ENCODE measurements around the gene TAF6L. TPM values are rescaled to one million over a fixed set of nuclear protein-coding genes. Genes with fewer than 3 reads are reported as not detected.

TAF6L gene
- polyA plus RNA-seq (55.2 and 61.7 TPM in 2 replicates), polyA minus RNA-seq (22.5 and 25.1 TPM in 2 replicates)

DNA sequence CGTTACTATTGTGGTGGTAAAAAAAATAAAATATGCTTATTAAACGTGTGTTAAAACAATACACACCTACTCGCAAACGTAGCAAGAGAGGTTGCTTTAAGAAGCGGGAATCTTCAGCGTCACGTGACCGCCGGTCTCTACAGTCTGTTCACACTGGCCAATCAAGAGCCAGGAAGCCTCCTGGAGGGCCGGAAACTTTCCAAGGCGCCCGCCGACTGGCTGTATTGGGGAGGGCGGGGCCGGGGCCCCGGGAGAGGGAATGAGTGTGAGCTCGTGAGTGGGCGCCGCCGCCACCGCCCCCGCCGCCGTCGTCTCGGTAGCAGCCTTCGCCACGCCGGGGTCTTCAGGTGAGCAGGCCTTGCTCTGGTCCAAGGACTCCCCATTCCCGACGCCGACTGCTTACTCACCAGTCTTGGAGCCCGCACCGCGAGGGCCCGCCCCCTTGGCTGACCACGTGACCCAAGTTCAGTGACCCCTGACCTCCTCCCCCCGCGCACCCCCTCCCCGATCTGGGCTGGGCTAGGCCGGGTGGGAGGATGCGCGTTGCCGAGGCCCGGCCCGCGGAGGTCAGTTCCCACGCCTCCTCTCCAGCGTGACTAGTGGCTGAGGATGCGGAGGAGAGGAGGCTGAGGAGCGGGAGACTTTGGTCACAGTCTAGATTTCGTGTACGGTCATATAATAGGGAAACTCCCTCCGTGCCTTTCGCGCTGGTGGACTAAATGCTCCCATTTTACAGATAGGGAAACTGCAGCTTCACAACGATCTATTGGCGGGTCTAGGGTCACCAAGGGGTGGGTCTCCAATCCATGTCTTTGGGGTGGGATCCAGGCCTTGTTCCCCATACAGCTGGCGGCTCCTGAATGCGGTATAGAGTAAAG is at the start of gene TAF6L:
Gene TAF6L, plus strand, starts transcription at position 253 of the 878 bp plus-strand sequence. CDS start 4,388 bp downstream, outside the sequence.
- Histone ChIP-seq H2AFZ (ENCODE audit: low read depth, low read length) (peak within 1 kb of the TSS; percentile 61), H3F3A (ENCODE audit: insufficient read depth, low read length, poor library complexity, severe bottlenecking) (peaks cover 5% of the 10 kb centered on the region), H3K79me2 (replicated peaks; ENCODE audit: insufficient read depth, low read length) (peaks cover 10% of the 10 kb centered on the region), H4K20me1 (ENCODE audit: insufficient read depth) (no peaks in the 10 kb centered on the region), H3K9ac (ENCODE audit: low read length) (peak within 1 kb of the TSS; percentile 73), H3K9me2 (ENCODE audit: insufficient read depth, low read length) (no peaks in the 10 kb centered on the region), H3K27me3 (ENCODE audit: insufficient read depth, low read depth, low read length) (no peaks in the 10 kb centered on the region), H3K27ac (ENCODE audit: low read length) (peak within 1 kb of the TSS; percentile 85), H3K9me3 (ENCODE audit: low read length) (no peaks in the 10 kb centered on the region), H3K4me2 (ENCODE audit: low read length) (peak within 1 kb of the TSS; percentile 86), H3K36me3 (ENCODE audit: insufficient read depth, low read length) (no peaks in the 10 kb centered on the region), H3K4me3 (ENCODE audit: low read length) (peak within 1 kb of the TSS; percentile 87)
- peak; percentile 77 for TF ChIP-seq POLR2AphosphoS5 (IDR thresholded peaks at IDR 0.05)
- TF ChIP-seq SMC3 (conservative IDR thresholded peaks at IDR 0.05; ENCODE audit: poor library complexity), result peak; percentile 44
- TF ChIP-seq EP300 (conservative IDR thresholded peaks at IDR 0.05; ENCODE audit: poor library complexity, severe bottlenecking), result peak; percentile 18
- no peak for TF ChIP-seq TAF1 (IDR thresholded peaks at IDR 0.05; ENCODE audit: low read depth)
- TF ChIP-seq MXI1 (conservative IDR thresholded peaks at IDR 0.05; ENCODE audit: poor library complexity, severe bottlenecking), result peak; percentile 85
- TF ChIP-seq RAD21 (conservative IDR thresholded peaks at IDR 0.05), result no peak

DNA sequence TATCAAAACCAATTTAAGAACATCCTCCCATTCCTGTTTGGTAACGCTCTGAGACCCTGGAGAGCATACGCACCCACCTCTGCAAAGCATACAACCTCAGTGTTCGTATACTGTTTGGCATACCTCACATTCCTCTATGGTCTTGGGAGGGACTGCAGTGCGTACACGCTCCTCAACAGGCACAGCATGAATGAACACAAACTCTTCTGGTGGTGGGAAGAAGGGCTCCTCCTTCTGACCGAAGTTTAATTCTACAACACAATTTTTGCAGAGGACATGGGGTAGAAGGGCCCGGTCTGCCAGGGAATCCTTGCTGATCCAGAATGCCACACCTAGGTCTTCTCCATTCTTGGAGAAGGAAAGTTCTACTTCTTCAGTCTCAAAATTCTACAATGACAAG is 49.2 kb upstream of the TAF6L start:
- peaks cover 5% of the 10 kb centered on the region for H3F3A ChIP-seq (ENCODE audit: insufficient read depth, low read length, poor library complexity, severe bottlenecking)
- H4K20me1 ChIP-seq (ENCODE audit: insufficient read depth), result peaks cover 3% of the 10 kb centered on the region
- no peaks in the 10 kb centered on the region for H3K9me3 ChIP-seq (ENCODE audit: low read length)
- TF ChIP-seq POLR2AphosphoS5 (IDR thresholded peaks at IDR 0.05), result no peak
- no peak for TF ChIP-seq CTCF (IDR thresholded peaks at IDR 0.05; ENCODE audit: poor library complexity, severe bottlenecking)
- no peak for TF ChIP-seq RAD21 (conservative IDR thresholded peaks at IDR 0.05)
- no peak for TF ChIP-seq EP300 (conservative IDR thresholded peaks at IDR 0.05; ENCODE audit: poor library complexity, severe bottlenecking)
- no peak for TF ChIP-seq EZH2 (IDR thresholded peaks at IDR 0.05; ENCODE audit: borderline replicate concordance, insufficient read depth, low read length, poor library complexity, severe bottlenecking)
- no peak for TF ChIP-seq REST (IDR thresholded peaks at IDR 0.05; ENCODE audit: borderline replicate concordance)
- TF ChIP-seq SMC3 (conservative IDR thresholded peaks at IDR 0.05; ENCODE audit: poor library complexity), result no peak
- no peak for TF ChIP-seq TAF1 (IDR thresholded peaks at IDR 0.05; ENCODE audit: low read depth)
- TF ChIP-seq MXI1 (conservative IDR thresholded peaks at IDR 0.05; ENCODE audit: poor library complexity, severe bottlenecking), result no peak
- no peaks in the 10 kb centered on the region for H3K27me3 ChIP-seq (ENCODE audit: insufficient read depth, low read depth, low read length)
- H3K4me2 ChIP-seq (ENCODE audit: low read length), result no peak overlapping the region
- H3K36me3 ChIP-seq (ENCODE audit: insufficient read depth, low read length), result peaks cover 30% of the 10 kb centered on the region
- no peak overlapping the region for H2AFZ ChIP-seq (ENCODE audit: low read depth, low read length)
- no peak overlapping the region for H3K27ac ChIP-seq (ENCODE audit: low read length)
- H3K4me3 ChIP-seq (ENCODE audit: low read length), result no peak overlapping the region
- peaks cover 57% of the 10 kb centered on the region for H3K79me2 ChIP-seq (replicated peaks; ENCODE audit: insufficient read depth, low read length)
- H3K9me2 ChIP-seq (ENCODE audit: insufficient read depth, low read length), result no peaks in the 10 kb centered on the region
- H3K9ac ChIP-seq (ENCODE audit: low read length), result no peak overlapping the region

All from neural cell (in vitro differentiated cells).